ENCODE results near the gene SERPINB10.
"Not testable (repeated sequence)": the region's sequence is repeated elsewhere in the genome, so short reads cannot be mapped to it uniquely, and the experiment has no call there.

The SERPINB10 gene

GRCh38 chr18:63892566-63892965 lies 15.2 kb upstream of the SERPINB10 start:
- no peak for DNase-seq (ENCODE audit: low read depth in 2 of 2)

DNA sequence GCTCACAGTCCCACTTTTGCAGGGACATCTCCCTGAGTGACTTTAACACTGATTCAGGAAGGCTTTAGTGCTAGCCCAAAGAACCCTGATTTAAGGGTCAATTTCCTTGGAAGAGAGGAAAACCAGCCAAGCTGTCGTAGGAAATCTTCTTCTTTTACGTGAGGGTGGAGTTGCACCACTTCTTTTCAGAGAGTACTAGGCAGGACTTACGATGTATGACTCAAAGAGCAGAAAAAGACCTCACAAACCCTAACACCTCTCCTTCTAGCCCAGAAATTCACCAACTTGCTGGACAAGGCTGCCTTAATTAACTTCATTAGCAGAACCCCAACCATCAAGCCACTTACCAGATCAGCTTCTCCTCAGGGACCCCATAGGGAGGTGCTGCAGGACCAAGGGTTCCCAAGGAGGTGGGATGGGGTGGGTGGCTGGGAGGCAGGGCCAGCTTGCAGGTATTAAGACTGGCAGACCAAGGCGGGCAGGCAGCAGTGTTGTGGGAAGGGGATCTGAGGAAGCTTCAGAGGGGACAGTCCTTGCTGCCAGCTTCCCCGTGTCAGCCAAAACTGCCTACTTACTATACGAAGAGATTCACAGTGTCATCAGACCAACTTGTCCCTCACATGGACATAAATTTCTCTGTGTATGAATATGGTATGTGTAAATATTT lies 13.5 kb upstream of the SERPINB10 start:
- DNase-seq (ENCODE audit: low read depth in 2 of 2): no peak

DNA sequence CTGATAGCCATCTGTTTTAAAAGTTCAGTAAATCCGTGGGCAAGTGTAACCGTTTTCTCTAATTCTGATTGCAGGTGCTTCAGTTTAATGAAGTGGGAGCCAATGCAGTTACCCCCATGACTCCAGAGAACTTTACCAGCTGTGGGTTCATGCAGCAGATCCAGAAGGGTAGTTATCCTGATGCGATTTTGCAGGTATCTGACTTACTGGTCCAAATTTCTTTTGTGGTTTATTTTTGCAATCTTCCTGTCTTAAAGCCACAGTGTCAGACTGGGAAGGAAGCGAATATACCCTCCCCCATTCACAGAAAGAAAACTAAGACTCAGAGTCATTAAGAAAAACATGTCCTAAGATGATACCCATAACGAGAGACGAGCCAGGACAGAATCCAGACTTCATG lies 12.6 kb upstream of the SERPINB10 start:
- no peak for DNase-seq (ENCODE audit: low read depth in 2 of 2)

- no peak for DNase-seq (ENCODE audit: low read depth in 2 of 2)
Observed at GRCh38 chr18:63897072-63897471, 10.7 kb upstream of the SERPINB10 start.

DNA sequence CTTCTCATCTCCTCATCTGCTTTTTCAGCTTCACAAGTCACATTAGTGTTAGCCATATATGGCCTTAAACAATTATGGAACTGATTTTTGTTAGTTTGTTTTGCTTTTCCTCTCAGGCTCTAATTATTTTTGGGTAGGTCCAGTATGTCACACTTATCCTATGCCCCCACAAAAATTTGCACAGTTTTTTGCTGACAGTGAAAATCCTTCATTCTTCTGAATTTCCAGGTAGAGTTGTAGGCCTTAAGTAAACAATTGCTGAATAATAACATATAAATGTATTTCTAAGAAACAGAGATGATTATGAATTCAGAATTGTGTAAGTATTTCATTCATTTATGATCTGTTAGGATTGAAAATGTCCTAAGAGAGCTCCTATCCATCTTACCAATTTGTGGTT lies 8.6 kb upstream of the SERPINB10 start:
- no peak for DNase-seq (ENCODE audit: low read depth in 2 of 2)

DNA sequence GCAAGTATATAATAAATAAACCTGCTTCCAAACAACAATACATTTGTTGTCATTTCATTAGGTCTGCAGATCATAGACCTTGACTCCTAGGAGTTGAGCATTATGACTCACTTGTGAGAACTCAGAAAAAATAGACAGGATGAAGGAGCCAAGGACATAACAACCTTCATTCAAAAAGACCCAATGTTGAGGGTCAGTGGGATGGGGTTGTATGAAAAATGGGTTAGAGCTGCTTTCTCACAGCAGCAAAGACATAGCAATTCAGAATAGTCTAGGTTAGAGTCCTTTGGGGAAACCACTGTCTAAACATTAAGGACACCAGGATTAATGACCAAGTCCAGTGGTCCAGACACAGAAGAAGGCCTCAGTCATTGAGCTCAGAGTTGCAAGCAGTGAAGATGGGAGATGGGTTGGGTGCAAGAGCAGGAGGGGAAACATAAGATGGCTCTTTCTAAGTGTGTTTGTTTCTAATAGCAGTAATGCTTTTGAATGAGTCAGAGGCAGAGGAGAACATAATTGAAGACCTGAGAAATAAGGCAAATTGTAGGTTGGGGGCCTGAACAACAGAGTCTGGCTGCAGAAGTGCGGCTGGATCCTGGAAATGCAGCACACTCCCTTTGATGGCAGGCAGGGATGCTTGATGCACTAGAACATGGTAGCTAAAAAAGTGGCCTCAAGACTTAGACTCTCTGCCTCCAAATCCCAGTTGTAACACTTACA lies 3.7 kb upstream of the SERPINB10 start:
- DNase-seq (ENCODE audit: low read depth in 2 of 2): no peak

- DNase-seq (ENCODE audit: low read depth in 2 of 2): no peak
Observed at GRCh38 chr18:63904694-63905093, 3.1 kb upstream of the SERPINB10 start.

- no peak for DNase-seq (ENCODE audit: low read depth in 2 of 2)
Observed at GRCh38 chr18:63905361-63905760, 2.4 kb upstream of the SERPINB10 start.

GRCh38 chr18:63906056-63906455 lies 1.7 kb upstream of the SERPINB10 start:
- no peak for DNase-seq (ENCODE audit: low read depth in 2 of 2)

- DNase-seq (ENCODE audit: low read depth in 2 of 2): no peak
Observed at GRCh38 chr18:63908858-63909257, 1.1 kb downstream of the SERPINB10 start.

GRCh38 chr18:63909870-63910269 lies 2.1 kb downstream of the SERPINB10 start:
- no peak for DNase-seq (ENCODE audit: low read depth in 2 of 2)

DNA sequence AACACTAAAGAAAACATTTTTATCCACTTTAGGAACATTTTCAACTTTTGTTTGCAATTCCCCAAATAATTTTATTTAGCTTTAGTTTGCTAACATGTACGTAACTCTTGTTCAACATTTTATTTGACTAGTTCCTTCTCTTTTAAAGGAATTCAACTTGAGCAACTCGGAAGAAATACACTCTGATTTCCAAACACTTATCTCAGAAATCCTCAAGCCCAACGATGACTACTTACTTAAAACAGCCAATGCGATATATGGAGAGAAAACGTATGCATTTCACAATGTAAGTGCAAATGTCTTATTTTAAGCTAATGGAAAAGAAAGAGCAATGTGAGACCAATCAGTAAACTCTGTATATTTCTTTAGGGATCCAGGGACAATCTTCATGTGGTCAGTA lies 10.1 kb downstream of the SERPINB10 start:
- no peak for DNase-seq (ENCODE audit: low read depth in 2 of 2)

DNA sequence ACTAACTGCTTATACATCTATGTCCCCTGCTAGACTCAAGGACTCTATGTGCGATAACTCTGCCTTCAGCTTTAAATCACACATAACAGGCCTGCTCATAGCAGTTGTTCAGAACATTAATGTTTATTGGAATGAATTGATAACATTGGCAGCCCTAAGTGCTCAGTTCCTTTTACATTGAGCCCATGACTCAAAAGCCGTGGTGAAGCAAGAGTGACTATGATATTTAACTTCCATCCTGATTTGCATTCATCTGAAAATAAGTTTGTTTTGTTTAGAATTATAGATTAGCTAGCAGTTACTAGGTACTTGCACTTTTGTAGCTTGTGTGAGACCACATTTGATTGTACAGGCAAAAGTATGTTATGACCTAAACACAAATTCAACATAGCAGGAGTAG lies 14.3 kb downstream of the SERPINB10 start:
- DNase-seq (ENCODE audit: low read depth in 2 of 2): no peak

GRCh38 chr18:63924551-63924950 lies 16.8 kb downstream of the SERPINB10 start:
- no peak for DNase-seq (ENCODE audit: low read depth in 2 of 2)

DNA sequence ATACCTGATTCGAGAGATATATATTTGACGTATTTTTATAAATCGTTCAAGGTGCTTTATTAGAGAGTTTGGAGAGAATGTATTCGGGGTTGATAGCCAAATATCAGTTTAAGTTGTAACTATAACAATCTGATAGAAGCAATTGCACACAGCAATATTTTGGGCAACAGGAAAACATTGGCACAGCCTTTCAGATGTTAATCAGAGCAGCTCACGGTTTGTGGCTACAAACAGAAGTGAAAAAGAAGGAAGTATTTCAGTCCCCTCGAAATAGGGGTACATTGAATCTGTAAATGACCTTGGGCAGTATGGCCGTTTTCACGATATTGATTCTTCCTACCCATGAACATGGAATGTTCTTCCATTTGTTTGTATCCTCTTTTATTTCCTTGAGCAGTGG lies 20.6 kb downstream of the SERPINB10 start:
- DNase-seq (ENCODE audit: low read depth in 2 of 2): no peak

- not testable (repeated sequence) for DNase-seq (ENCODE audit: low read depth in 2 of 2)
Observed at GRCh38 chr18:63929369-63929768, 21.6 kb downstream of the SERPINB10 start.

- no peak for DNase-seq (ENCODE audit: low read depth in 2 of 2)
Observed at GRCh38 chr18:63930773-63931354, 23.1 kb downstream of the SERPINB10 start.

DNA sequence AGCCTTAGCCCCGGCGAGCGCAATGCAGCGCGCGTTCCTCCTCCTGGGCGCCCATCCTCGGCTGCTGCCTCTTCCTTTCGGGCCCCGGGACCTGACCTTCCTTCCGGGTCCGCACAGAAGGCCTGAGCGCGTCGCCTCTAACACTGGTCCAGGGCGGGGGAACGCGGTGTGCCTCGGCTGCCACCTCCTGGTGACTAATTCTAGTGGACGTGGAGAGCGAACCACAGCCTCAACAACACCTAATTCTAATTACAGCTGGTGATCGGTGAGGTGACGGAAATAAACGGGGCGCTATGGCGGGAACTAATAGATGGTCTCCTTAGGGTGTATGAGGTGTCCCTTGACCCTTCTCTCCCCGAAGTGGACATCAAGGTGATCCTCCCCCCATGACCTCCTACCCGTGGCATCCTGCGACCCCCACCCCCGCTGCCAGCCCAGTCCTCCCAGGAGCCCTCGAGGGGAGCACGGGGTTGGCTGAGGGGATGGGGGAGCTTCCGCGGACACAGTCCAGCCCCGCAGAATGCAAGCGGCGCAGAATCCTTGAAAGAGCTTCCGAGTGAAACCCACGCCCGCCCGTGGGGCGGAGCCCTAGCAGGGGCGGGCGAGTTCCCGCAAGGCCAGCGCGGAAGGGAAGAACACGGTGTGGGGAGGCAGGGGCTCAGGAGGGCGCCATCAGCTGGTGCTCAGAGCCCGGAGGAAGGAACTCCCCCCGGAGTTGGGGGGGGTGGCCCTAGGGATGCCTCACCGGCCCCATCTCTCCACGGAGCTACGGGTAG lies 28.6 kb downstream of the SERPINB10 start:
- DNase-seq (ENCODE audit: low read depth in 2 of 2): no peak

DNA sequence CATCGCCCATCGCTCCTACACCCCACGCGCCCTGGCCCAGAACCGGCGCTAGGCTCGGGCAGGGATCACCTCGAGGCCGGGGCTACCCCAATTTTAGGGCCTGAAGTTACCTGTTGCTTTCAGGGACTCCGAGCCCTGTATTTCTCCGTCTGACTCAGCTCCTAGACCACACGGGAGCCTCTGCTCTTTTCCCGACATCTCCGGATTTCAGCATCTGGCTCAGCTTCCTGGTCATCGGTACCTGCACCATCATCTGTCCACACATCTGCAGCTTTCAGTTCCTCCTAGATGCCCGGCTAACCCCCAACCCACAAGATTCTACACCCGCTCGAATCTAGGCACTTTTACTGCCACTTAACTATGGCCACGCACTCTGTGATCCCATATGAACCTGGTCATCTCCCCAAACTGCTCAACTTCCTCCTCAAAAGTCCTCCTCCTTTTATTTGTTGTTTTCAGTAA lies 29.2 kb downstream of the SERPINB10 start:
- no peak for DNase-seq (ENCODE audit: low read depth in 2 of 2)

- DNase-seq (ENCODE audit: low read depth in 2 of 2): no peak
Observed at GRCh38 chr18:63940008-63940407, 32.2 kb downstream of the SERPINB10 start.

- DNase-seq (ENCODE audit: low read depth in 2 of 2): not testable (repeated sequence)
Observed at GRCh38 chr18:63940543-63941050, 32.8 kb downstream of the SERPINB10 start.

All from activated CD8-positive, alpha-beta memory T cell treated with anti-CD3 and anti-CD28 coated beads for 4 hours (primary cell).